OCI-LY1 (cell line): ENCODE results near the gene SH3PXD2A.

Source experiments
- H2AFZ ChIP-seq: fragments of 200-600 bp; sonication (generic), shearing (Covaris generic); 2 replicates; pipeline ENCODE4 v1.6.0; 2014; ENCODE audit warnings: antibody characterized with exemption, mild to moderate bottlenecking, low read length
- H3F3A ChIP-seq: fragments of 200-600 bp; sonication (generic), shearing (Covaris generic); 2 replicates; pipeline ENCODE4 v1.6.0; 2014; ENCODE audit warnings: mild to moderate bottlenecking, antibody characterized with exemption, low read length, moderate library complexity; ENCODE audit not compliant: insufficient read depth
- H3K27ac ChIP-seq: fragments of 200-600 bp; sonication (generic); 2 replicates; pipeline ENCODE4 v1.5.1; 2014; ENCODE audit warnings: low read length, mixed run types, mild to moderate bottlenecking, low read depth; ENCODE audit not compliant: poor library complexity, severe bottlenecking
- H3K27me3 ChIP-seq: fragments of 200-600 bp; sonication (generic); 2 replicates; pipeline ENCODE4 v1.6.0; 2014; ENCODE audit warnings: antibody characterized with exemption, mild to moderate bottlenecking, low read length, moderate library complexity; ENCODE audit not compliant: insufficient read depth
- H3K36me3 ChIP-seq: fragments of 200-600 bp; sonication (generic); 2 replicates; pipeline ENCODE4 v1.6.1; 2014; ENCODE audit warnings: mild to moderate bottlenecking, antibody characterized with exemption, low read length, moderate library complexity, mixed read lengths; ENCODE audit not compliant: insufficient read depth
- H3K4me1 ChIP-seq: fragments of 200-600 bp; sonication (generic); 2 replicates; pipeline ENCODE4 v1.5.1; 2014; ENCODE audit warnings: mild to moderate bottlenecking, low read length, moderate library complexity; ENCODE audit not compliant: insufficient read depth, severe bottlenecking
- H3K4me2 ChIP-seq: fragments of 200-600 bp; sonication (generic), shearing (Covaris generic); 2 replicates; pipeline ENCODE4 v1.6.1; 2014; ENCODE audit warnings: low read length
- H3K4me3 ChIP-seq: fragments of 200-600 bp; sonication (generic); 2 replicates; pipeline ENCODE4 v1.5.1; 2014; ENCODE audit warnings: low read length, low read depth, mild to moderate bottlenecking, mixed read lengths; ENCODE audit not compliant: poor library complexity, severe bottlenecking
- H3K79me2 ChIP-seq: fragments of 200-600 bp; shearing (Covaris generic); 2 replicates; pipeline ENCODE4 v1.6.1; 2016; ENCODE audit warnings: mixed run types, low read length, mixed read lengths; ENCODE audit not compliant: insufficient read depth
- H3K9ac ChIP-seq: fragments of 200-600 bp; sonication (generic), shearing (Covaris generic); 2 replicates; pipeline ENCODE4 v1.6.1; 2014; ENCODE audit warnings: mild to moderate bottlenecking, low read length, mixed read lengths
- H3K9me2 ChIP-seq: fragments of 200-600 bp; sonication (generic), shearing (Covaris generic); 2 replicates; pipeline ENCODE4 v1.6.1; 2014; ENCODE audit warnings: low read depth, mild to moderate bottlenecking, low read length, mixed read lengths
- H3K9me3 ChIP-seq: fragments of 200-600 bp; shearing (Covaris generic); 2 replicates; pipeline ENCODE4 v1.6.1; 2014; ENCODE audit warnings: low read length, mixed read lengths
- H4K20me1 ChIP-seq: fragments of 200-600 bp; sonication (generic), shearing (Covaris generic); 2 replicates; pipeline ENCODE4 v1.6.0; 2016; ENCODE audit warnings: mild to moderate bottlenecking, low read length; ENCODE audit not compliant: insufficient read depth
- EZH2 ChIP-seq: fragments of 200-600 bp; sonication (generic), shearing (Covaris generic); IDR thresholded peaks from 2 replicates; pipeline ENCODE4 v1.8.0; 2017; ENCODE audit warnings: borderline replicate concordance, mixed run types, mild to moderate bottlenecking, antibody characterized with exemption, low read length, moderate library complexity, mixed read lengths
- TF ChIP-seq, protein P1 (sequence below): fragments of 200-600 bp; sonication (generic), shearing (Covaris generic); IDR thresholded peaks from 2 replicates; pipeline ENCODE4 v1.5.1; 2017; ENCODE audit warnings: mild to moderate bottlenecking, antibody characterized with exemption, low read length, moderate library complexity, mixed read lengths

Gene SH3PXD2A

DNA sequence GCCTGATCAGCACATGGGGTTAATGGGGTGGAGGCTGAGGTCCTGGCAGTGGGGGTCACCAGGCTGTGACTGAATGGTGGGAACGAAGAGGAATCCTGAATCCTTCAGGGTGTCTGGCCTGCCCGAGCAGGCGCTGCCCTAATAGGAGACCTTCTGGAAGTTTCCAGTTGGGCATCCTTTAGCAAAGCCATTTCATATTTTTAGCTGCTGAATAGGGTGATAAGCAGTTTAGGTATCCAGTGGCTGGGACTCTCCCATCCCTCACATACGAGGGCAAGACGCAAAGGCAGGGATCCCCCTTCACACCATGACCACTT is 159.3 kb downstream of the SH3PXD2A start:
- H3K9ac ChIP-seq, result no peak overlapping the region; the same call in 1 of the 2 replicates
- H3K9me3 ChIP-seq, result no peaks in the 10 kb centered on the region
- peak overlapping the region; percentile 35; the same call in 1 of the 2 replicates for H3K4me2 ChIP-seq
- no peaks in the 10 kb centered on the region for H3K27me3 ChIP-seq
- no peaks in the 10 kb centered on the region for H3K36me3 ChIP-seq
- no peaks in the 10 kb centered on the region for H3F3A ChIP-seq
- H3K4me3 ChIP-seq, result peak overlapping the region; percentile 5
- no peak overlapping the region for H2AFZ ChIP-seq
- H3K79me2 ChIP-seq, result no peaks in the 10 kb centered on the region
- peaks cover 35% of the 10 kb centered on the region for H3K4me1 ChIP-seq
- peak overlapping the region; percentile 14 for H3K27ac ChIP-seq
- H4K20me1 ChIP-seq, result no peaks in the 10 kb centered on the region
- no peaks in the 10 kb centered on the region for H3K9me2 ChIP-seq
- TF ChIP-seq, protein P1, sequence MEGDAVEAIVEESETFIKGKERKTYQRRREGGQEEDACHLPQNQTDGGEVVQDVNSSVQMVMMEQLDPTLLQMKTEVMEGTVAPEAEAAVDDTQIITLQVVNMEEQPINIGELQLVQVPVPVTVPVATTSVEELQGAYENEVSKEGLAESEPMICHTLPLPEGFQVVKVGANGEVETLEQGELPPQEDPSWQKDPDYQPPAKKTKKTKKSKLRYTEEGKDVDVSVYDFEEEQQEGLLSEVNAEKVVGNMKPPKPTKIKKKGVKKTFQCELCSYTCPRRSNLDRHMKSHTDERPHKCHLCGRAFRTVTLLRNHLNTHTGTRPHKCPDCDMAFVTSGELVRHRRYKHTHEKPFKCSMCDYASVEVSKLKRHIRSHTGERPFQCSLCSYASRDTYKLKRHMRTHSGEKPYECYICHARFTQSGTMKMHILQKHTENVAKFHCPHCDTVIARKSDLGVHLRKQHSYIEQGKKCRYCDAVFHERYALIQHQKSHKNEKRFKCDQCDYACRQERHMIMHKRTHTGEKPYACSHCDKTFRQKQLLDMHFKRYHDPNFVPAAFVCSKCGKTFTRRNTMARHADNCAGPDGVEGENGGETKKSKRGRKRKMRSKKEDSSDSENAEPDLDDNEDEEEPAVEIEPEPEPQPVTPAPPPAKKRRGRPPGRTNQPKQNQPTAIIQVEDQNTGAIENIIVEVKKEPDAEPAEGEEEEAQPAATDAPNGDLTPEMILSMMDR, result no peak
- no peak for TF ChIP-seq EZH2

DNA sequence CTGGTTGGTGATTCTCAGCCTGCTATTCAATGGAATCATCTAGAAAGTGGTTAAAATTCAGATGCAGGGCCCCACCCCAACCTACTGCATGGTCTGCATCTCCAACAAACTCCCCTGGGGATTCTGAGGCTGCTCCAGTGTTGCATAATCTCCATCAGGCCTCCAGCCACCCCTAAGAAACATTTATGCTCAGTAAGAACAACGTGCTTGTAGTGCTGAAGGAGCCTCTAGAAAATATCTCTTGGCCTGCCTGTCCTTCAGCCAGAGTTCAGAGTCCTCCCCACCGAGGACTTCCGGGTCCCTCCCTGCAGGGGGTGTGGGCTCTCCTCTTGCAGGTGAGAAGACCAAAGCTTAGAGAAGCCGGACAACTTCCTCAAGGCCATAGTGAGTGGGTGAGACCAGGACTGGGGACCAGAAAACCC is 159.8 kb downstream of the SH3PXD2A start:
- H3K79me2 ChIP-seq, result no peaks in the 10 kb centered on the region
- peak overlapping the region; percentile 14 for H3K27ac ChIP-seq
- peak overlapping the region; percentile 35; the same call in 1 of the 2 replicates for H3K4me2 ChIP-seq
- H3K4me1 ChIP-seq, result peaks cover 35% of the 10 kb centered on the region
- H3K9ac ChIP-seq, result no peak overlapping the region; the same call in 1 of the 2 replicates
- H3K36me3 ChIP-seq, result no peaks in the 10 kb centered on the region
- H4K20me1 ChIP-seq, result no peaks in the 10 kb centered on the region
- no peaks in the 10 kb centered on the region for H3F3A ChIP-seq
- H3K4me3 ChIP-seq, result no peak overlapping the region
- TF ChIP-seq, protein P1, result no peak
- no peak for TF ChIP-seq EZH2
- no peaks in the 10 kb centered on the region for H3K9me2 ChIP-seq
- peak overlapping the region; percentile 32; the same call in 1 of the 2 replicates for H2AFZ ChIP-seq
- H3K9me3 ChIP-seq, result no peaks in the 10 kb centered on the region
- H3K27me3 ChIP-seq, result no peaks in the 10 kb centered on the region

DNA sequence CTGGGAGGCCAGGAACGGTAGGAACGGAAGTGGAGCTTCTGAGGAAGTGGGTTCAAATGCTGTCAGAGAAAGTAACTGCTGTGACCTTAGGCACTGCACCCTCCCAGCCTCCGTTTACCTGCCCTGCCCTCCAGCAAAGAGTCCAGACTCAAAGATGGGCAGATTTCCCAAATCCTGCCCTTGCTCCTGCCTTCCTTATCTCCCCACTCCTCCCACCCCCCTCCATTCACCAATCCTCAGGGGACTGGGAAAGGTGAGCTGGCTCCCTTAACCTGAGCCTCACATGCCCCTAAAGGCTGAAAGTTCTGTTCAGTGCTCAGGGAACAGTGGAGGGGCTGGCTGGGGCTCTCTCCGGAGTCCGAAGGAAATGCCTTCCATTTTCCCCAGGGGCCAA is 161.6 kb downstream of the SH3PXD2A start:
- no peaks in the 10 kb centered on the region for H3K9me3 ChIP-seq
- peak overlapping the region; percentile 87 for H3K4me2 ChIP-seq
- H3K9ac ChIP-seq, result peak overlapping the region; percentile 21; the same call in 1 of the 2 replicates
- peak overlapping the region; percentile 62 for H3K4me3 ChIP-seq
- H3K4me1 ChIP-seq, result peaks cover 35% of the 10 kb centered on the region
- H3F3A ChIP-seq, result no peaks in the 10 kb centered on the region
- TF ChIP-seq, protein P1, result no peak
- TF ChIP-seq EZH2, result no peak
- H3K27me3 ChIP-seq, result no peaks in the 10 kb centered on the region
- H3K9me2 ChIP-seq, result no peaks in the 10 kb centered on the region
- H3K27ac ChIP-seq, result no peak overlapping the region
- H2AFZ ChIP-seq, result no peak overlapping the region
- no peaks in the 10 kb centered on the region for H4K20me1 ChIP-seq
- H3K36me3 ChIP-seq, result no peaks in the 10 kb centered on the region
- H3K79me2 ChIP-seq, result no peaks in the 10 kb centered on the region
